WTC11 (cell line): Measurements from ENCODE around the gene TOMM40L. TPM values are rescaled to one million over a fixed set of nuclear protein-coding genes. Genes with fewer than 3 reads are reported as not detected.

ENCODE experiments used
- ATAC-seq: fragments of 200-7000 bp; cut with Tn5 transposase; 2 replicates; pipeline ENCODE4 v1.10.0; 2021; ENCODE audit warnings: mild to moderate bottlenecking, moderate library complexity
- CTCF ChIA-PET: fragments of 300-600 bp; sonication (Branson Sonifier 250); formaldehyde crosslinking; loops from one replicate; lab custom pipeline; 2021; ENCODE audit warnings: antibody characterized with exemption; lab: Charles Lee
- POLR2A ChIA-PET: fragments of 350-600 bp; sonication (Branson Sonifier 250); formaldehyde crosslinking; loops from one replicate; lab custom pipeline; 2021; ENCODE audit warnings: antibody characterized with exemption; lab: Charles Lee
- DNase-seq: peaks from one replicate; pipeline ENCODE4 v3.0.0; 2021; ENCODE audit warnings: low spot score
- H3K27ac Mint-ChIP-seq: 2 replicates; pipeline ENCODE4 v1.8.0; 2021; ENCODE audit warnings: mixed read lengths
- H3K27me3 Mint-ChIP-seq: 2 replicates; pipeline ENCODE4 v1.8.0; 2021; ENCODE audit warnings: low read depth, mild to moderate bottlenecking, moderate library complexity, mixed read lengths
- H3K36me3 Mint-ChIP-seq: 2 replicates; pipeline ENCODE4 v1.8.0; 2021; ENCODE audit warnings: mixed read lengths
- H3K4me1 Mint-ChIP-seq: 2 replicates; pipeline ENCODE4 v1.8.0; 2022; ENCODE audit warnings: mixed read lengths
- H3K4me3 Mint-ChIP-seq: 2 replicates; pipeline ENCODE4 v1.8.0; 2021; ENCODE audit warnings: mild to moderate bottlenecking, moderate library complexity, mixed read lengths
- H3K9me3 Mint-ChIP-seq: 2 replicates; pipeline ENCODE4 v1.8.0; 2021; ENCODE audit warnings: mixed read lengths
- AFF4 ChIP-seq: sonication (generic); formaldehyde crosslinking; IDR thresholded peaks from 2 replicates; pipeline ENCODE4 v1.8.1; 2023; ENCODE audit warnings: mild to moderate bottlenecking, missing genetic modification reagents, borderline replicate concordance
- CBFB ChIP-seq: sonication (generic); formaldehyde crosslinking; IDR thresholded peaks from 2 replicates; pipeline ENCODE4 v1.8.1; 2022; ENCODE audit warnings: mild to moderate bottlenecking, low read depth, missing genetic modification reagents
- CTCF ChIP-seq: fragments of 200-600 bp; IDR thresholded peaks from 2 replicates; pipeline ENCODE4 v1.8.0; 2022; ENCODE audit warnings: antibody characterized with exemption
- ELF4 ChIP-seq: sonication (generic); formaldehyde crosslinking; IDR thresholded peaks from 2 replicates; pipeline ENCODE4 v1.8.1; 2022; ENCODE audit warnings: low read depth, mild to moderate bottlenecking, moderate library complexity, missing genetic modification reagents
- FOXK1 ChIP-seq: sonication (generic); formaldehyde crosslinking; IDR thresholded peaks from 2 replicates; pipeline ENCODE4 v1.8.0; 2022; ENCODE audit warnings: mild to moderate bottlenecking, moderate library complexity, missing genetic modification reagents
- FOXP1 ChIP-seq: sonication (generic); formaldehyde crosslinking; IDR thresholded peaks from 2 replicates; pipeline ENCODE4 v1.8.0; 2022; ENCODE audit warnings: missing genetic modification reagents, mild to moderate bottlenecking, moderate library complexity, borderline replicate concordance
- NFE2L1 ChIP-seq: sonication (generic); formaldehyde crosslinking; IDR thresholded peaks from 2 replicates; pipeline ENCODE4 v1.8.1; 2023; ENCODE audit warnings: missing genetic modification reagents
- NR2C2 ChIP-seq: sonication (generic); formaldehyde crosslinking; IDR thresholded peaks from 2 replicates; pipeline ENCODE4 v1.8.0; 2022; ENCODE audit warnings: mild to moderate bottlenecking, missing genetic modification reagents
- PREB ChIP-seq: sonication (generic); formaldehyde crosslinking; IDR thresholded peaks from 2 replicates; pipeline ENCODE4 v1.8.1; 2022; ENCODE audit warnings: mild to moderate bottlenecking, missing genetic modification reagents, moderate library complexity, borderline replicate concordance
- SP1 ChIP-seq: sonication (generic); formaldehyde crosslinking; conservative IDR thresholded peaks from 2 replicates; pipeline ENCODE4 v1.8.1; 2022; ENCODE audit warnings: missing genetic modification reagents
- TEAD4 ChIP-seq: sonication (generic); formaldehyde crosslinking; IDR thresholded peaks from 2 replicates; pipeline ENCODE4 v1.8.0; 2022; ENCODE audit warnings: mild to moderate bottlenecking, missing genetic modification reagents
- TP53 ChIP-seq: sonication (generic); formaldehyde crosslinking; IDR thresholded peaks from 2 replicates; pipeline ENCODE4 v1.8.1; 2023; ENCODE audit warnings: mild to moderate bottlenecking, missing genetic modification reagents
- ZNF416 ChIP-seq: fragments of 250-450 bp; sonication (Bioruptor Pico); IDR thresholded peaks from 2 replicates; pipeline ENCODE4 v1.9.0; 2021; ENCODE audit warnings: mild to moderate bottlenecking, inconsistent platforms
- ZNF532 ChIP-seq: fragments of 250-450 bp; sonication (Bioruptor Pico); IDR thresholded peaks from 2 replicates; pipeline ENCODE4 v1.9.0; 2021; ENCODE audit warnings: mild to moderate bottlenecking, borderline replicate concordance
- total RNA-seq: library from RNA; stranded (reverse); gene quantifications from 3 replicates; pipeline ENCODE4 v1.2.3, GENCODE V29; 2021

TOMM40L gene
- total RNA-seq, 1 experiment from 2014 or later: 16.9 TPM

- Mint-ChIP-seq H3K27me3 (no peaks in the 10 kb centered on the region), H3K4me3 (no peak overlapping the region), H3K36me3 (0 out of 2 replicates have a peak, but pooled peaks cover 3% of the 10 kb centered on the region), H3K9me3 (no peaks in the 10 kb centered on the region), H3K4me1 (peaks cover 24% of the 10 kb centered on the region)
- ChIA-PET CTCF (interaction anchor here (0.5 to 3.2 kb wide), 12 partner anchors 8 to 197 kb away, joined by 3 to 22 read pairs (median 4); partner anchors contain the start of genes B4GALT3, NDUFS2, PPOX and TOMM40L), POLR2A (interaction anchor here (1.1 kb wide), 1 partner anchor 10 kb away, joined by 3 read pairs; no protein-coding TSS in a partner anchor)
- peak; percentile 68 for DNase-seq
- ATAC-seq: peak; percentile 72
- peak; percentile 71 for TF ChIP-seq CTCF
- no peak for TF ChIP-seq SP1
- TF ChIP-seq, all 79 proteins: peak for 1
- peak overlapping the region; percentile 47 for H3K27ac Mint-ChIP-seq
Measured at GRCh38 chr1:161192476-161193465, 33.1 kb upstream of the TOMM40L start.

GRCh38 chr1:161193561-161194235 is 32.2 kb upstream of the TOMM40L start:
- 0 out of 2 replicates have a peak, but pooled peaks cover 3% of the 10 kb centered on the region for H3K36me3 Mint-ChIP-seq
- no peaks in the 10 kb centered on the region for H3K27me3 Mint-ChIP-seq
- H3K4me1 Mint-ChIP-seq: peaks cover 32% of the 10 kb centered on the region
- DNase-seq (no peak), ATAC-seq (no peak)
- ChIA-PET CTCF (interaction anchor here (0.5 to 2.0 kb wide), 10 partner anchors 9 to 188 kb away, joined by 3 to 13 read pairs (median 3); partner anchors contain the start of gene TOMM40L), POLR2A (interaction anchor here (1.1 kb wide), 1 partner anchor 9 kb away, joined by 3 read pairs; no protein-coding TSS in a partner anchor)
- H3K4me3 Mint-ChIP-seq: no peak overlapping the region
- TF ChIP-seq FOXK1 (CRISPR knock-in tag) (no peak), FOXP1 (CRISPR knock-in tag) (no peak), ZNF532 (no peak)
- H3K9me3 Mint-ChIP-seq: no peaks in the 10 kb centered on the region
- H3K27ac Mint-ChIP-seq: no peak overlapping the region

- ATAC-seq (no peak), DNase-seq (no peak)
- Mint-ChIP-seq H3K4me3 (no peak overlapping the region), H3K4me1 (peaks cover 47% of the 10 kb centered on the region), H3K27ac (peak overlapping the region; percentile 27; the same call in 1 of the 2 replicates), H3K27me3 (no peaks in the 10 kb centered on the region), H3K9me3 (no peaks in the 10 kb centered on the region), H3K36me3 (0 out of 2 replicates have a peak, but pooled peaks cover 3% of the 10 kb centered on the region)
- ChIA-PET CTCF (interaction anchor here (1.0 kb wide), 1 partner anchor 186 kb away, joined by 3 read pairs; no protein-coding TSS in a partner anchor), POLR2A (no interaction called here)
- TF ChIP-seq CBFB (CRISPR knock-in tag) (no peak), TP53 (CRISPR knock-in tag) (no peak), PREB (CRISPR knock-in tag) (no peak), FOXK1 (CRISPR knock-in tag) (no peak), TEAD4 (no peak), ZNF416 (CRISPR knock-in tag) (no peak), NFE2L1 (CRISPR knock-in tag) (no peak), ELF4 (no peak), NR2C2 (CRISPR knock-in tag) (no peak), AFF4 (CRISPR knock-in tag) (no peak)
Measured at GRCh38 chr1:161195171-161195570, 30.7 kb upstream of the TOMM40L start.
